Thoracic aorta (tissue), 2 donors: ENCODE results near the gene NCR2. TPM values are rescaled to one million over a fixed set of nuclear protein-coding genes. Genes with fewer than 3 reads are reported as not detected.

ENCODE experiments used
- ATAC-seq: fragments of 150-250 bp; one replicate; pipeline ENCODE4 v1.8.0; 2017; ENCODE audit warnings: low read depth; ENCODE audit not compliant: insufficient number of reproducible peaks, low FRiP score
- DNase-seq: peaks from one replicate; pipeline ENCODE4 v3.0.0-alpha.2; 2020; ENCODE audit warnings: low spot score
- H3K27ac ChIP-seq, 2 donors: fragments of 200-600 bp; sonication (generic); 1 replicate in 1 of 2; 2 replicates in 1 of 2; pipeline ENCODE4 v1.5.1; 2016; ENCODE audit warnings: mild to moderate bottlenecking in 2 of 2, moderate library complexity in 2 of 2
- H3K27me3 ChIP-seq: fragments of 200-600 bp; sonication (generic); replicated peaks from 2 replicates; pipeline ENCODE4 v1.6.0; 2016; ENCODE audit warnings: mild to moderate bottlenecking; ENCODE audit not compliant: insufficient read depth
- H3K36me3 ChIP-seq: fragments of 200-600 bp; sonication (generic); one replicate; pipeline ENCODE4 v1.5.1; 2016
- H3K4me1 ChIP-seq, 2 donors: fragments of 200-600 bp; sonication (generic); 1 replicate in 1 of 2; 2 replicates in 1 of 2; pipeline versions ENCODE4 v1.5.1 to v1.6.0; 2016; ENCODE audit warnings: low read depth in 2 of 2, mild to moderate bottlenecking in 1 of 2; ENCODE audit not compliant: control insufficient read depth in 1 of 2
- H3K4me3 ChIP-seq: fragments of 200-600 bp; sonication (generic); 2 replicates; pipeline ENCODE4 v1.5.1; 2016; ENCODE audit warnings: mild to moderate bottlenecking
- H3K9me3 ChIP-seq: fragments of 200-600 bp; sonication (generic); 2 replicates; pipeline ENCODE4 v1.5.1; 2016
- CTCF ChIP-seq: fragments of 200-600 bp; sonication (generic); IDR thresholded peaks from one replicate; pipeline ENCODE4 v1.5.1; 2019; ENCODE audit warnings: antibody characterized with exemption
- total RNA-seq, 2 donors: library from RNA; depleted of rRNA; stranded (reverse); fragments of >200 nt; gene quantifications; one replicate each; pipeline versions ENCODE4 v1.1.0 to v1.2.3, GENCODE V29; 2016

Gene NCR2
- total RNA-seq, 2 donors from 2014 or later, result not detected

- no peak for ATAC-seq
- H3K27ac ChIP-seq, result no peak overlapping the region
- H3K9me3 ChIP-seq, result no peaks in the 10 kb centered on the region
- no peak overlapping the region for H3K4me3 ChIP-seq
- no peaks in the 10 kb centered on the region for H3K27me3 ChIP-seq
- H3K36me3 ChIP-seq, result no peaks in the 10 kb centered on the region
- DNase-seq, result no peak
- TF ChIP-seq CTCF, result no peak
- H3K4me1 ChIP-seq, result no peaks in the 10 kb centered on the region
Measured at GRCh38 chr6:41321183-41321582, 14.2 kb upstream of the NCR2 start.

DNA sequence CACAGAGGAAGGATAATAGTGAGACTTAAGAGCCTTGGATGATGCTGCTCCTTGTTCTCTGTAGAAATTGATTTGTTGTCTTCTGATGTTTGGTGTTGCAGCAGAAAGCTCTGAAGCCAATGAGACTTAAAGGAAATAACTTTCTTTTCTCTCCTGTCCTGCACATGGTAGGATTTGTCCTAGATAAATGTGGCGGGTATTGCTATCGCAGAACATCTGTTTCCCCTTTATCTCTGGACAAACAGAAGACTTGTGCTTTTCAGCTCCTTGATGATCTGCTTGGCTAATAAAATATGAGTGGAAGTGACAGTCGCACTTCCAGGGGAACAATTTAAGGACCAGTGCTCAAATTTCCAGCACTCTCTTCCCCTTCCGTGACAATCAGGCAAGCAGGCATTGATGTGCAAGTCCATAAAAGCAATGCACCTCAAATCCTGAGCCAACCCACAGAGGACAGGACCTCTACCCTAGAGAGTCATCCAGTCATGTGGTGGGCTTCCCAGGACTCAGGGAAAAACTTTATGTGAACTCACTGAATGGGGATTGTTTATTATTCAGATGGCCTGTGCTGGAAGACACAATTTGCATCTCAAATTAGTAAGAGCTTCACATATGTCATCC lies 9.9 kb upstream of the NCR2 start:
- no peaks in the 10 kb centered on the region for H3K27me3 ChIP-seq
- H3K36me3 ChIP-seq, result no peaks in the 10 kb centered on the region
- no peak for TF ChIP-seq CTCF

GRCh38 chr6:41326092-41326491 lies 9.3 kb upstream of the NCR2 start:
- no peak for TF ChIP-seq CTCF
- ATAC-seq, result no peak
- Histone ChIP-seq H3K9me3 (no peaks in the 10 kb centered on the region), H3K27me3 (no peaks in the 10 kb centered on the region), H3K4me3 (no peak overlapping the region), H3K36me3 (no peaks in the 10 kb centered on the region), H3K4me1 (no peaks in the 10 kb centered on the region), H3K27ac (no peak overlapping the region)
- no peak for DNase-seq

More for the DNA sequence above, 9.9 kb upstream of the NCR2 start:
- H3K27ac ChIP-seq, result no peak overlapping the region
- no peaks in the 10 kb centered on the region for H3K9me3 ChIP-seq
- H3K4me3 ChIP-seq, result no peak overlapping the region
- DNase-seq, result no peak
- H3K4me1 ChIP-seq, result no peaks in the 10 kb centered on the region
- no peak for ATAC-seq

DNA sequence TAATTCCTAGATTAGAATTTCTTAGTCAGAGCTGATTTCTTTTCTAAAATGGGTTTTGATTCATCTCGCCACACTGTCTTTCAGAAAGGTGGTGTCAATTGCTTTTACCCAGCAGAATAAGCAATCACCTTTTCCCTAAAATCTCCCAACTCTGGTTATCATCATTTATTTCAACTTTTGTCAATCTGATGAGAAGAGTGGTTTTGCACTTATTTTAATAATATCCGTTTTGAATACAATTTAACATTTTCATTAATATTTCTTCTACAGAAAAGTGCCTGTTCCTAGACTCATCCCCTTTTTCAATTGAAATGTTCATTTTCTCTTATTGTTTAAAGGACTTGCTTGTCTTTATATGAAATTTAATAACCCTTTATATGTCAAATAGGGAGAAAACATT lies 8.2 kb upstream of the NCR2 start:
- no peak overlapping the region for H3K27ac ChIP-seq
- no peaks in the 10 kb centered on the region for H3K27me3 ChIP-seq
- H3K9me3 ChIP-seq, result no peaks in the 10 kb centered on the region
- H3K4me1 ChIP-seq, result no peaks in the 10 kb centered on the region
- no peak for DNase-seq
- H3K36me3 ChIP-seq, result no peaks in the 10 kb centered on the region
- H3K4me3 ChIP-seq, result no peak overlapping the region
- no peak for TF ChIP-seq CTCF
- no peak for ATAC-seq

- DNase-seq, result no peak
- H3K9me3 ChIP-seq, result no peaks in the 10 kb centered on the region
- H3K4me3 ChIP-seq, result no peak overlapping the region
- ATAC-seq, result no peak
- H3K36me3 ChIP-seq, result no peaks in the 10 kb centered on the region
- no peaks in the 10 kb centered on the region for H3K27me3 ChIP-seq
- TF ChIP-seq CTCF, result no peak
- no peaks in the 10 kb centered on the region for H3K4me1 ChIP-seq
- H3K27ac ChIP-seq, result no peak overlapping the region
Measured at GRCh38 chr6:41331401-41332150, 3.8 kb upstream of the NCR2 start.
